Spleen (tissue), 11 donors: ENCODE measurements around the gene RAP1GAP. TPM values are rescaled to one million over a fixed set of nuclear protein-coding genes. Genes with fewer than 3 reads are reported as not detected.

Experiments used
- DNase-seq: peaks from one replicate; pipeline ENCODE4 v3.0.0-alpha.2; 2020
- H3K27ac ChIP-seq, 8 donors: fragments of 200-600 bp; sonication (generic) in 7 of 8; 1 replicate in 4 of 8; 2 replicates in 4 of 8; pipeline versions ENCODE4 v1.5.0 to v1.8.0; 2016 to 2021; ENCODE audit warnings: inconsistent platforms in 4 of 8, mild to moderate bottlenecking in 4 of 8, moderate library complexity in 1 of 8
- H3K27me3 ChIP-seq, 7 donors: fragments of 200-600 bp; sonication (generic) in 6 of 7; replicated peaks in 1 of 7; 1 replicate in 4 of 7; 2 replicates in 3 of 7; pipeline versions ENCODE4 v1.5.0 to v1.8.0; 2016 to 2021; ENCODE audit warnings: inconsistent platforms in 3 of 7, mild to moderate bottlenecking in 1 of 7
- H3K36me3 ChIP-seq, 6 donors: fragments of 200-600 bp; sonication (generic) in 5 of 6; 1 replicate in 4 of 6; 2 replicates in 2 of 6; pipeline versions ENCODE4 v1.5.0 to v1.8.0; 2016 to 2021; ENCODE audit warnings: inconsistent platforms in 2 of 6
- H3K4me1 ChIP-seq, 6 donors: fragments of 200-600 bp; sonication (generic) in 5 of 6; 1 replicate in 3 of 6; 2 replicates in 3 of 6; pipeline versions ENCODE4 v1.5.0 to v1.8.0; 2016 to 2021; ENCODE audit warnings: inconsistent platforms in 3 of 6
- H3K4me3 ChIP-seq, 8 donors: fragments of 200-600 bp; sonication (generic) in 7 of 8; 1 replicate in 4 of 8; 2 replicates in 4 of 8; pipeline versions ENCODE4 v1.5.0 to v1.8.0; 2016 to 2021; ENCODE audit warnings: inconsistent platforms in 4 of 8, mild to moderate bottlenecking in 4 of 8, moderate library complexity in 2 of 8
- H3K9me3 ChIP-seq, 8 donors: fragments of 200-600 bp; sonication (generic) in 7 of 8; 1 replicate in 4 of 8; 2 replicates in 4 of 8; pipeline versions ENCODE4 v1.5.0 to v1.8.0; 2016 to 2021; ENCODE audit warnings: inconsistent platforms in 4 of 8
- CTCF ChIP-seq, 11 experiments: fragments of 200-600 bp in 7 of 11; fragments of 450-650 bp in 4 of 11; sonication (generic) in 4 of 11; IDR thresholded peaks in 8 of 11; conservative IDR thresholded peaks in 3 of 11; 1 replicate in 7 of 11; 2 replicates in 4 of 11; pipeline versions ENCODE4 v1.4.0 to v1.8.0; 2016 to 2021; ENCODE audit warnings: antibody characterized with exemption in 11 of 11, inconsistent platforms in 4 of 11, mild to moderate bottlenecking in 1 of 11
- POLR2A ChIP-seq, 3 donors: fragments of 450-650 bp; IDR thresholded peaks; one replicate each; pipeline ENCODE4 v1.5.1; 2017; ENCODE audit warnings: antibody characterized with exemption in 3 of 3, mild to moderate bottlenecking in 1 of 3
- POLR2AphosphoS5 ChIP-seq, 3 donors: sonication (generic); formaldehyde crosslinking; IDR thresholded peaks; one replicate each; pipeline ENCODE4 v1.5.1; 2017; ENCODE audit warnings: antibody characterized with exemption in 3 of 3
- WGBS, 5 donors: extraction: QIAGEN DNeasy Blood & Tissue Kit in 3 of 5; methylation state at CpG; one replicate each; pipeline versions ENCODE4 v1.1.5 to v1.1.7; 2013 to 2018; 5-methylcytosine and 5-hydroxymethylcytosine counted together
- intact Hi-C: fragments of 100-400 bp; cut with DNase I; formaldehyde crosslinking; loops from one replicate; pipeline ENCODE4 v1.15.0; 2023; ENCODE audit warnings: low total_unique reads
- polyA plus RNA-seq, 3 donors: library from polyadenylated mRNA; stranded (reverse); fragments of 200-250 nt; gene quantifications; one replicate each; pipeline ENCODE4 v1.2.1, GENCODE V29; 2013
- total RNA-seq, 7 donors: library from RNA; depleted of rRNA in 3 of 7; stranded (reverse); fragments of >200 nt in 3 of 7; fragmentation: NEBNext Ultra II Directional in 4 of 7; extraction: Animal tissue kit (Norgen Biotek cat#: 25700) in 4 of 7; gene quantifications; one replicate each; pipeline versions ENCODE4 v1.1.0 to v1.2.1, GENCODE V29; 2016 to 2021
- donor health status: healthy with polysubstance abuse.
- donor health status: DM: no; HTN: no; CAD: no; lungs with moderate emphysema.
- donor health status: DM: no; HTN: no; CAD: no.
- donor health status: Bipolar disorder and iron deficiency.
- donor health status: healthy.
- donor health status: DM: no; HTN: no; CAD: no.
- donor health status: DM: yes; HTN: yes; CAD: no.

The RAP1GAP gene
- total and polyA plus RNA-seq, 10 donors, result 0.30 to 12.1 (median 0.86) TPM

- H3K27me3 ChIP-seq, result peaks cover 0 to 36% (median 7%) of the 10 kb centered on the region in 7 donors
- no peak for TF ChIP-seq CTCF (IDR thresholded peaks at IDR 0.05 in 8 of 11, conservative IDR thresholded peaks at IDR 0.05 in 3 of 11)
- TF ChIP-seq POLR2AphosphoS5 (IDR thresholded peaks at IDR 0.05), result no peak
- TF ChIP-seq POLR2A (IDR thresholded peaks at IDR 0.05), result no peak
- H3K36me3 ChIP-seq, result peaks cover 0 to 66% (median 0%) of the 10 kb centered on the region in 6 donors
- peaks cover 0 to 20% (median 12%) of the 10 kb centered on the region in 6 donors for H3K4me1 ChIP-seq
- no peak overlapping the region for H3K4me3 ChIP-seq
- no peak for DNase-seq
- WGBS, 5 donors, result 59 to 69% (median 61%) methylated on average over 11 of the region's 11 CpGs
- H3K9me3 ChIP-seq, result peaks cover 0 to 6% (median 0%) of the 10 kb centered on the region in 8 donors
- H3K27ac ChIP-seq, result peak overlapping the region in 4 of 8 donors; percentile 28 to 66 (median 57)
- intact Hi-C loops, result loop anchor here (10.0 kb wide), 1 partner anchor 59 kb away; no protein-coding TSS in a partner anchor
Observed at GRCh38 chr1:21573475-21573874, 95.7 kb downstream of the RAP1GAP start.

GRCh38 chr1:21572735-21573277 lies 96.4 kb downstream of the RAP1GAP start:
- no peak for DNase-seq
- Histone ChIP-seq H3K4me3 (no peak overlapping the region), H3K9me3 (peaks cover 0 to 6% (median 0%) of the 10 kb centered on the region in 8 donors), H3K4me1 (peaks cover 0 to 20% (median 12%) of the 10 kb centered on the region in 6 donors), H3K36me3 (peaks cover 0 to 68% (median 0%) of the 10 kb centered on the region in 6 donors), H3K27ac (peak overlapping the region in 1 of 8 donors; percentile 66), H3K27me3 (peaks cover 0 to 36% (median 7%) of the 10 kb centered on the region in 7 donors)
- no peak for TF ChIP-seq POLR2AphosphoS5 (IDR thresholded peaks at IDR 0.05)
- TF ChIP-seq CTCF (IDR thresholded peaks at IDR 0.05 in 8 of 11, conservative IDR thresholded peaks at IDR 0.05 in 3 of 11), result no peak
- no peak for TF ChIP-seq POLR2A (IDR thresholded peaks at IDR 0.05)
- intact Hi-C loops, result loop anchor here (10.0 kb wide), 1 partner anchor 58 kb away; no protein-coding TSS in a partner anchor
- 87 to 92% (median 91%) methylated on average over 13 of the region's 13 CpGs for WGBS, 5 donors

- H3K27me3 ChIP-seq, result peaks cover 0 to 36% (median 7%) of the 10 kb centered on the region in 7 donors
- 87 to 100% (median 95%) methylated on average over 6 of the region's 6 CpGs for WGBS, 5 donors
- peaks cover 0 to 20% (median 12%) of the 10 kb centered on the region in 6 donors for H3K4me1 ChIP-seq
- H3K36me3 ChIP-seq, result peaks cover 0 to 68% (median 0%) of the 10 kb centered on the region in 6 donors
- H3K27ac ChIP-seq, result no peak overlapping the region
- peaks cover 0 to 6% (median 0%) of the 10 kb centered on the region in 8 donors for H3K9me3 ChIP-seq
- no peak overlapping the region for H3K4me3 ChIP-seq
- DNase-seq, result no peak
- intact Hi-C loops, result loop anchor here (10.0 kb wide), 1 partner anchor 57 kb away; no protein-coding TSS in a partner anchor
- TF ChIP-seq CTCF (IDR thresholded peaks at IDR 0.05 in 8 of 11, conservative IDR thresholded peaks at IDR 0.05 in 3 of 11) (no peak), POLR2AphosphoS5 (IDR thresholded peaks at IDR 0.05) (no peak), POLR2A (IDR thresholded peaks at IDR 0.05) (no peak)
Observed at GRCh38 chr1:21572221-21572620, 96.9 kb downstream of the RAP1GAP start.

GRCh38 chr1:21570885-21571284 lies 98.3 kb downstream of the RAP1GAP start:
- Histone ChIP-seq H3K9me3 (peaks cover 0 to 6% (median 0%) of the 10 kb centered on the region in 8 donors), H3K4me1 (peaks cover 0 to 20% (median 12%) of the 10 kb centered on the region in 6 donors), H3K27me3 (peaks cover 0 to 32% (median 7%) of the 10 kb centered on the region in 7 donors), H3K36me3 (peaks cover 0 to 76% (median 0%) of the 10 kb centered on the region in 6 donors), H3K27ac (no peak overlapping the region), H3K4me3 (no peak overlapping the region)
- intact Hi-C loops, result loop anchor here (10.0 kb wide), 1 partner anchor 56 kb away; no protein-coding TSS in a partner anchor
- no peak for TF ChIP-seq CTCF (IDR thresholded peaks at IDR 0.05 in 8 of 11, conservative IDR thresholded peaks at IDR 0.05 in 3 of 11)
- TF ChIP-seq POLR2AphosphoS5 (IDR thresholded peaks at IDR 0.05), result no peak
- no peak for TF ChIP-seq POLR2A (IDR thresholded peaks at IDR 0.05)
- no peak for DNase-seq
- WGBS, 5 donors, result 78 to 93% (median 84%) methylated on average over 4 of the region's 4 CpGs
